ENCODE measurements around the gene FZD7.

FZD7 gene

DNA sequence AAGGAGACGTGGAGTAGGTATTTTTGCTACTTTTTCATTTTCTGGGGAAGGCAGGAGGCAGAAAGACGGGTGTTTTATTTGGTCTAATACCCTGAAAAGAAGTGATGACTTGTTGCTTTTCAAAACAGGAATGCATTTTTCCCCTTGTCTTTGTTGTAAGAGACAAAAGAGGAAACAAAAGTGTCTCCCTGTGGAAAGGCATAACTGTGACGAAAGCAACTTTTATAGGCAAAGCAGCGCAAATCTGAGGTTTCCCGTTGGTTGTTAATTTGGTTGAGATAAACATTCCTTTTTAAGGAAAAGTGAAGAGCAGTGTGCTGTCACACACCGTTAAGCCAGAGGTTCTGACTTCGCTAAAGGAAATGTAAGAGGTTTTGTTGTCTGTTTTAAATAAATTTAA, 3.4 kb downstream of the FZD7 start:
- no peak for DNase-seq (ENCODE audit: low read depth)

DNA sequence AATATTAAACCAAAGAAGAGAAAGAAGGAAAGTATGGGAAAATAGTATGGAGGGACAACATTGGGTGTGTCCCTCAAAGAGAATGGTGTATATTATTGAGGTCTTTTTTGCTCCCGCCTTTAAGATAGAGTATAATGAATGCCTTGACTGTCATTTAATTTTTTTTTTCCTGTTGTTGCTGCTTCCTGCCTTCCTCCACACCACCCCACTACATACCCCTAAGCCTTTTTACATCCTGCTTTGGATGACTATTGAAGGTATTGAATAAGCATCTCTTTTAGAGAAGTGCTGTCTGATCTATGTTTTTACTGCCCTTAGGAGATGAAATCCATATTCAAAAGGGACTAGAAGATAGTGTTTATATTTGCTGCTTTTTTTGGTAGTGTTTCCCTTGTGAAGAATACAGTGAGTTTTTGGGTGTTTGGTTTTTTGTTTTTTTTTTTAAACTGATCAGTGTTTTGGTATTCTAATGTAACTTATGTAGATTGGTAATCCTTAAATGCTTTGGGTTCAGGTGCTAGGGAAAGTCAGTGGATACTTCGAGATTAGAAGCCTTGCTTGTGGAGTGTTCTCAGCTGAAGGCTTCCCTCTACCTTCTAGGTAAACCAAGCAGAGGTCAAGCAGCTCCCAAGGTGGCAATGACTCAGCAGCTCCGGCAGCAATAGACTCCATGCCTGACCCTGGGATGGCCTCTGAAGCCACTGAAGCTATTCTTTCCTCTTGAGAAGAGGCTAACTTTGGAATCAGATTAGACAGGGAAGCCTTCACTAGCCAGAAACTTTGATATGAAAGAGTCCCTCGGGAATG, 5.0 kb downstream of the FZD7 start:
- no peak for DNase-seq (ENCODE audit: low read depth)

DNA sequence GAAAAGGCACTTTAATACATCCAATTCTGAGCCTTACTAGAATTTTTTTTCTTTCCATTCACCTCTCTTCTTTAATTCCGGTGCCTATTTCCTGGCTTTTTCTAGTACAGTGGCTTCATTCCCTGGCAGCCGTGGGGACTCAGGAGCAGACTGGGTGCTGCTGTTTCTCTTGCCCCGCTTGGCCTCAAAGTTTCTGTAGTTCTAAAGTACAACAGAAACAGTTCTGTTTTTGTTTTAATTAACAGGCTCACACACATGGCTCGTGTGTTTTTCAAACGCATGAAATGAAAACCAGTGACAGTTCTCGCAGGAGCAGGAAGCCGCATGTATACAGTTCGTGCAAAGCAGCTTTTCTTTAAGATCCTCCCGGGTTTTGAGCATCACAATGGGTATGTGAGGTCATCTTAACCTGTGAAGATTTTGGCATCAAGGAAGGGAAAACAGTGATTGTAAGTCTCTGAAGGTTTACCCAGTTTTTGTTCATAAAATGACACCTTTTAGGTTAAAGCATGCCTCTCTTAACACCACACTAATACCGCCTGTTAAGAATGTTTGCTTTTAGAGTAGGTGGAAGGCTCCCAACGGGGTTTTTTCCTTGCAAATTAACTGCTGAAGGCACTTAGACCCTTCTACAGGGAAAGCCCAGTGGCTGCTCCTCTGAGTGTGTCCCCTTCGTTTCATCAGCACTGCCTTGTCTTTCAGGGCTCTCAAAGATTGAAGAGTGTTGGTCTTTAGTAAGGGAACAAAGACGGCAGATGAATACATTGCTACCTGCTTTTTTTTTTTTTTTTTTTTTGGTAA, 5.8 kb downstream of the FZD7 start:
- no peak for DNase-seq (ENCODE audit: low read depth)

DNA sequence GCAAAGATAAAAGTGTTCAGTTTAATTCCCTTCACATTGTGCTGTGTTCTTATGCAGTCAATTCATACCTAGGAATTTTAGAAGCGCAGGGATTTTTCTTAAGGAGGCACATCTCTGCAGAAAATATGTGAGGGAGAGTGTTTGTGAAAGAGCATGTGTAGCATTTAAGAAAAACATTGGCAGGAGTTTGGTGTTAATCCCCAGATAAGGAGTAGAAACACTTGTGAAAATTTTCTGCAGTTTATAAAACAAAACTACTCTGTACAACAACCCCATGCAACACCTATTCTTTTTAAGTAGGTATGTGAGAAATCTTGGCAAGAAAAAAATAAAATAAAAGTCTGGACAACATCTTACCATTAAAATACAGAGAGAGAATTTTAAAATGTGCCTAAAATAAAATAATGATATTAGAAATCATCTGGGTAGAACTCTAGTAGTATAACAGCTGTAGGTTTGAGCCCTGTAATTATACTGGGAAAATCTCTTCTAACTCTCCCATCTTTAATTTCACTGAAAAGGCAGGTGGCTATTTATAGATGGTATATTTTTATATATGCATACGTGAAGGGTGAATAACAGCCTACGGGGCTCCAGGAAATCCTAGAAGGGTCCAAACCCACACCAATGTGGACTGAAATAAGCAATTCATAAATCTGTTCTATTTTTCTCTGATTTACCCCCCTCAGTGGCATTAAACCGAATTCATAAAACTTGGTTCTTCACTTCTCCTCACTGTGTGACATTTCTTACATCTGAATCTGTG, 6.6 kb downstream of the FZD7 start:
- no peak for DNase-seq (ENCODE audit: low read depth)

DNA sequence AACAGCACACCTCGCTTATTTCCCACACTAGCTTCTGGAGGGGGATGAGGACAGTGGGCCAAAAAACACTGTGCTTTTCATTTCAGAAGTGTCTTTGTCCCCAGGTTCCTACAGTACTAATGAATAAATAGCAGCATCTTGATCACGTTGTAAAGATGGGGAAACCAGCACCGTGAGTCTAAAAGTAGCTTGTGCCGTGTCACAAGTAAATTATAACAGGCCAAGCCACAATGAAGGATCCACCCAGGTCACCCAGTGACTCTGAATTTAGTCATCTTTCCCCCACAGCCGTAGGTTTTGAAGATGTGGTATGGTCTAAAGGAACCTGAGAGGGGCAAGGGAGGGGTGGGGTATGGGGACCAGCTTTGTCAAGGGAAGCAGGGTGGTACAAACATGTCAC, 8.8 kb downstream of the FZD7 start:
- DNase-seq (ENCODE audit: low read depth) = no peak

DNA sequence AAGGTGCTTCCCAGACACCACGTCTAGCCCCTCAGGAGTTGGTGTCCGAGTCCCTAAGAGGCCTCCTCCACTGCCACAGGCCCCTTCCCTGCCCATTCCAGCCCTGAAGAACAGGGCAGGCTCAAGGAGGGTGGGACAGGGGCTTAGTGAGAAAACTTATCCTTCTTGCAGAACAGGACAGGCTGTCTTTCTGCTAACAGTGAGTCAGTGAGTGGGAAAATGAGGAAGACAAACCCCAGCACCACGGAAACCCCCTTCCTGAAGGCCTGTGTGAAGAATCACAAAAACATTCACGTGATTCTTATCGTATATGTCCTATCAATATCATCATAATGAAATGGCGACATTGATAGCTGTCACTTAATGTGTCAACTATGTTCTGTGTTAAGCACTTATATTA, 9.8 kb downstream of the FZD7 start:
- no peak for DNase-seq (ENCODE audit: low read depth)

DNA sequence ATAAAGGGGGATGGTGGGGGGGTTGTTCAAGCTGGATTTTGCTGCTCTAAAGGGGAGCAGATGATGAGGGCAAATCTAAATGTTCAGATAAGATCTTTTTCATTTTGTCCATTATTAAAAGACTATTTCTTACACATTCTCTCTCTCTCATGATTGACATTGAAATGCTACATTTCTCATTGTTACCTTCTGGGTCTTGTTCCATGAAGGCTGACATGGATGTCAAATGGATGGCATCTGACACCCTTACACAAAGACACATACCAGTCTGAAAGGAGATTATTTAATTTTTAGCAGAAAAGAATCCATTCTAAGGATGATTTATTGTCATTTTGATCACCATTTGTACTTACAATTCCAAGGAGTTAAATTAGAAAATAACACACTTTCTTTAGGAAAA, 11.1 kb downstream of the FZD7 start:
- DNase-seq (ENCODE audit: low read depth) = no peak

DNA sequence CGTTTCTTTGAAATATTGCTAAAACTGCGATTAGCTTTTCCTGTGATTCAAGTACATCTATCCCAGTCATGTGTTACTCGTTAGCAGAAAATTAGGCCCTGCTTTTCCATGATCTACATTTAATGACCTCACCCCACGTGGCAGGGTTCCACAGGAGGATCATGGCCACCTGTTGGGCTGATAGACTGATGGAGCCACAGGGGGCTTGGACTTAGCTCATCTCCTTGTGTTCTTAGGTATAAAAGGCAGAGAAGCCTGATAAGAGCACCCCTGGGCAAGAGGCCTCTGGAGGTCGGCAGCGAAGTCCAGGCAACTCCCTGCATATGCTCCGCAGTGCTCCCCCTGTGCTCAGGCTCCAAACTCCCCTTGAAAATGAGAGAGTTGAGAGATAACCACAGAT, 12.9 kb downstream of the FZD7 start:
- no peak for DNase-seq (ENCODE audit: low read depth)

DNA sequence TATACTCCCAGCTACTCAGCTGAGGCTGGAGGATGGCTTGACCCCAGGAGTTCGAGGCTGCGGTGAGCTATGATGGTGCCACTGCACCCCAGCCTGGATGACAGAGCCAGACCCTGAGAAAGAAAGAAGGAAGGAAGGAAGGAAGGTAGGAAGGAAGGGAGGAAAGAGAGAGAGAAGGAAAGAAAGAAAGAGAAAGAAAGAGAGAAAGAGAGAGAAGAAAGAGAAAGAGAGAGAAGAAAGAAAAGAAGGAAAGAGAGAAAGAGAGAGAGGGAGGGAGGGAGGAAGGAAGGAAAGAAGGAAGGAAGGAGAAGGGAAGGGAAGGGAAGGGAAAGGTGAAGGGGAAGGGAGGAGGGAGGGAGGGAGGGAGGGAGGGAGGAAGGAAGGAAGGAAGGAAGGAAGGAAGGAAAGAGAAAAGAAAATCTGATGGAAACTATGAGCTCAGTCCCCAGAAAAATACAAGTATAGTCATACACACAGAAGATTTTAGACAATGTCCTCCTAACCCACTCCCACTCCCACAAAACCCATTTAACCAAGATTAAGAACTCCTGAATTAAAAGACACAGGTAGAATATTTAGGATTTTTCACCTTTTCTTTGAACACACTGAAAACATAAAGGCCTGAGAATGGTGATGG, 15.6 kb downstream of the FZD7 start:
- DNase-seq (ENCODE audit: low read depth) = no peak

DNA sequence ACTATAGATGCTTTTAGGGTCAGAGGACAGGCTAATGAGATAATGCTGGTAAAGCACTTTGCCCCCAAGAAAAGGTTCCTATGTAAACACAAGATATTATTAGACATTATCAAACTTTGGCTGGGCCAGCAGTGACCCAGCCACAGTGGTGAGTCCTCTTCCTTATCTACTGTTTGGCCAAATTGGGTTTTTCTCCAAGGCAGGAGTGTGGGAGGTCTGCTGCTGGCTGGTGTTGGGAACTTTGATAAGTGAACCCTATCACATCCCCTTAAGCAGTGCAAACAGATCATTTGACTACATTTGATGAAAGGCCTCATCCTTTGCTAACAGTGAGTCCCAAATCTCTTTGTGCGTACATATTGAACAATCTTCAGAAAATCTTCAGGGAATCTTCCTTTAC, 16.2 kb downstream of the FZD7 start:
- DNase-seq (ENCODE audit: low read depth) = no peak

DNA sequence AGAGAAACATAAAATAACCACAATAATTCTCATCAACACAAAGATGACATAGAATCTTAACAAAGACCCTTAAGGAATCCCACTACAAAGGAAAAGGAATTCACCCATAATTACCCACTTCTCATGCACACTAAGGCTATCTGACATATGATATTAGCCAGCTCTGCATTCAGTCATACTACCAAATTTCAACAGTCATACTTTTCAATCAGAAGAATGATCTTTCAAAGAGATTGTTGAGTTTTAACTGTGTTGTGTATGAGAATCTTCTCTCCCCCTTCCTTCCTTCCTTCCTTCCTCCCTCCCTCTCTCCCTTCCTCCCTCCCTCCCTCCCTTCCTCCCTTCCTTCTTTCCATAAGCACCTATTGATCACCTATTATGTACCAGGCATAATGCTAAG, 17.0 kb downstream of the FZD7 start:
- no peak for DNase-seq (ENCODE audit: low read depth)

DNA sequence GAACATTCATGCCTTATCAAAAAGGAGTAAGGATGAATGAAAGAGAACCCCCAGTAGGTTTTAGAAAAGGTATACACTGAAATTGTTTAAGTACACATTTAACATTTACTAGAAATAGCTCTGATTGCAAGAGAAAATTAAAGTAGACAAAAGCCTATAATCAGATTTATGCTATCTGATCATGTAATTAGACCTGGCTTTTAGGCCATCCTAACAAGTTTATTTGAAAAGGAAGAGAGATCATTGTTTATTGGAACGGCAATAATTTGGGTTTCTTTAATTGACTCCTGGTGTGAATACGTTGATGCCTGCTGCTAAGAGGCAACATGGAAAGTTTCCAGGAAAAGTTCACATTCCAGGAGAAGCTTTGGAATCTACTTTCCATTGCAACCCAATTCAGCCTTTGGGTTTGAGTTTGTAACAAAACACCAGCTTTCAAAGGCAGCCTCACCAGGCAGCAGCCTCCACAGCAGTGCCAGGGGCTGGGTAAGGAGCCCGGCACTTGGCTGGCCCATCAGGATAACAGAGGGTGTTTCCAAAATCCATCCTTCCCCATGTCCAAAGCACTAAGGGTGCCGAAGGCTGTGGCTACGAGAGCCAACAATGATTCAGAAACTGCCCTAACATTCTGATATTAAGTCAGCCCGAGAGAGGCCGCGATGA, 18.0 kb downstream of the FZD7 start:
- no peak for DNase-seq (ENCODE audit: low read depth)

DNA sequence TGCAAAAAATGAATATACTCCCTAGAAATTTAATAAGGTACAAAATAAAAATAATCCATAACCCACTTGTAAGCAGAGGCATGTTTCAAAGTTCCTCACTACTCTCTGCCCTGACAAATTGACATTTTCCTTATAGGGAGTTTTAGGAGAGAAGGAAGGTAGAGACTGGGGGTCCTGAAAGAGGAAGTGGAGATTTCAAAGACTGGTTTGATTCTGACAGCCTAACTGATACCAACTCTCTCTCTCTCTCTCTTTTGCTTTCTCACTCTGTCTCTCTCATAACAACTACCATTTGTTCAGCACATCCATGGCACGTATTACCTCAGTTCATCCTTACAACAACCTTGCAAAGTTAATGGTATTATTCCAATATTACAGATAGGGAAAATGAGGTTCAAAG, 18.6 kb downstream of the FZD7 start:
- DNase-seq (ENCODE audit: low read depth) = no peak

DNA sequence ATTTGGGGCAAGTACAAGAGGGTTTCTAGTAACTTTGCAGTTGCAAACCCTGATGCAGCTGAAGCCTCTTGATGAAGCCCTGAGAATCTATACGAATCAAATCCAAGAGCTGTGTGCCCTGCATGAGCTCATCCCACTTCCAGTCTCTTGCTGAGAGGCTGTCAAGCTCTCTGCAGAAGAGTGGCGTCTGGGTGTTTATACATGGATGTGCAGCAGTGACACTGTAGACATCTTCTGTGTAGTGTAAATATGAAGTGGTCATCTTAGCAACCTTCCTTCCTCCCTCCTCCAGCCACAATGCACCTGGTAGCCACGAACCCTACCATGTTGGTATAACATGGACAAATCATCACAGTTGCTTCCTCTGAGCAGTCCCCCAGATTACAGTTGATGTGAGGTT, 21.0 kb downstream of the FZD7 start:
- DNase-seq (ENCODE audit: low read depth) = no peak

DNA sequence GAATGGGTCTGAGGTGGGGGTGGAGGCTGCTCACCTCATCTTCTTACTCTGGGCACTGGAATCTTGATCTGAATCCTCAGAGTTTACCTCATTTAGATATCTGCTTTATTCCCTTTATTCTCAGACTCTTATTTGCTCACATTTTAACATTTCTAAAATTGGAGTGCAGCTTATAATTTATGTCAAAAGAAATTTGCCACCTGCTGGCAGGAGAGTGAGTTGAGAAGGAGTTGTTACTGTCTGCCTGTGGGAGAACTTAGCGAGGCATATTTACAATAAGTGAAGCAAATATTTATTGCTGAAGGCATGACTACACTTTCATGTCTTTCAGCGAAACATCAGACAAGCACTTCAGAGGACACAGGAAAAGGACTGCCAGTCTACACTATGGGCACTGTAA, 23.0 kb downstream of the FZD7 start:
- no peak for DNase-seq (ENCODE audit: low read depth)

DNA sequence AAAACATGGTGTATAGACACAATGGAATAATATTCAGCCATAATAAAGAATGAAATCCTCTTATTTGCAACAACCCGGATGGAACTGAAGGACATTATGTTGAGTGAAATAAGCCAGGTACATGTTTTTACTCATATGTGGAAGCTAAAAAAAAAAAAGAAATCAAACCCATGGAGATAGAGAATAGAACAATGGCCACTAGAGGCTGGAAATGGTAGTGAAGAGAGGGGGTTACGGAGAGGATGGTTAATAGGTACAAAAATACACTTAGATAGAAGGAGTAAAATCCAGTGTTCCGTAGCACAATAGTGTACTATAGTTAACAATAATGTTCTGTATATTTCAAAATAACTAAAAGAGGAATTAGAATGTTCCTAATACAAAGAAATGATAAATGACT, 26.6 kb downstream of the FZD7 start:
- no peak for DNase-seq (ENCODE audit: low read depth)

DNA sequence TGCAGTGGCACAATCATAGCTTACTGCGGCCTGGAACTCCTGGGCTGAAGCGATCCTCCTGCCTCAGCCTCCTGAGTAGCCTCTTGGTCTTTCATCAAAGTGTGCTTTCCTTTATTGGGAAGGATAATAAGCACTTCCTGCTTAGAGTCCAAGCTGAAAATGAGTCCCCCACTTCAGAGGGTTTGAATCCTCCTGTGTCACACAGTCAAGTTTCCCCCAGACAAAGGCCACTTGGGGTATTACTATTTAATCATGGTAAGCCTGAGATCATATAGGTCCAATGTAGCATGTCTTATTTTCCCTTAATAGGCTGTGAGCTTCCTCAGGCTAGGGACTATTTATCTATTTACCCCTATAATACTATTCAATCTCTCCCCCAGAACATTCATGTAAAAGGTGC, 28.0 kb downstream of the FZD7 start:
- DNase-seq (ENCODE audit: low read depth) = no peak

DNA sequence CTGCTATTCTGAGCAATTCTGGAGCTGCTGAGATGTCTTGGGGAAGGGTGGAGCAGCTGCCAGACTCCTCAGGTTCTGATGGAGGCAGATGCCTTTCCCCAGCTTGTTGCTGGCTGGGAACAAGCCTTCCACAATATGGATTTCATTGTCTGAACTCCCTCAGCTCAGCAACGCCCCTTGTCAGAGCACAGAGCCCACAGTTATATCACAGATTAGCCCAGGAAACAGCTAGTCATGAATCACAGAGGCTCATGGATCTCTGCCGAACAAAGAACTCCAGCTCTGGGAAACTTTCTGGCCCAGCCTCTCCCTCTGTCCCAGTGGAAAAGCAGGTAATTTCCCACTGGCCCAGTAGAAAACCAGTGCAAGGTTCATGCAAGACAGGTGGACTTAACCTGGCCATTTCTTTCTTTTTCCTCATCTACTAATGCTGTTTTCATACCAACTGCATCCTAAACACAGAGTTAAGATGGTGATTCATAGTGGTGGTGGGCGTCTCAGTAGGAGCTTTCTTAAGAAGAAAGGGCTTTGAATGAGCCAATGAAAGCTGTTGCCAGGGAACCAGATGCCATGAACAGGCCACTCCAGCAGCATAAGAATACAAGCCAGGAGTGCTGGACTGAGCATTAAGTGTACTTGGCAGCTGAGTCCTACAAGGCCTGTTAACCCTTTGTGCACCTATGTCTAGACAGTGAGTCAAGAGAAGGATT, 30.7 kb downstream of the FZD7 start:
- no peak for DNase-seq (ENCODE audit: low read depth)

DNA sequence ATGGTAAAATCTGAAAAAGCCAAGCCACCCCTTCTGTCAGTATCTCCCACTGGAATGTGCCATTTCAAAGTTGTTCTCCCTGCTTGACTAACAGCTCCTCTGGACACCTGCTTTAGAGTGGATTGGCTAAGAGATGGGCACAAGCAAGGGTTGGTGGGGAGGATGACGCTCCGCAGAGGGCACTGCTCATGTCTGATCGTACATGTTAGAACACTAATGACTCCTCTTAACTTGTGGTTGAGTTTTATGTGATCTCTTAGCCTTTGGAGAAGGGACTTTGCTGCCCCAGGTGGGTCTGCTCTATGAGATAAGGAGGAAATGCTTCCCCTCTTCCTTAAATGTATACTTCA, 31.2 kb downstream of the FZD7 start:
- no peak for DNase-seq (ENCODE audit: low read depth)

DNA sequence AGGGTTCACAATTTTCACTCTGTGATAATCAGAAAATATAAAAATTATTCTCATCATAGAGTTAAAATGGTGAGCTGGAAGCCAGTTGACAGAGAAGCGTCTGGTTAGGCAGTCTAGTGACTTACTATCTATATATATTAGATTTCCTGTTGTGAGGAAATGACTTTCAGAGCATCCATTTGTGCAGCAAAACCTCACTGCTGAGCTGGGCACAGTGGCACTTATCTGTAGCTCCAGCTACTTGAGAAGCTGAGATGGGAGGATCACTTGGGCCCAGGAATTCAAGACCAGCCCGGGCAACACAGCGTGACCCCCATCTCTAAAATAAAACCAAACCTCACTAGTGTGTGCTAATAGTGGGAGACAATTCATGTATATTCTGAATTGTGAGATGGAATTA, 32.2 kb downstream of the FZD7 start:
- DNase-seq (ENCODE audit: low read depth) = no peak

DNA sequence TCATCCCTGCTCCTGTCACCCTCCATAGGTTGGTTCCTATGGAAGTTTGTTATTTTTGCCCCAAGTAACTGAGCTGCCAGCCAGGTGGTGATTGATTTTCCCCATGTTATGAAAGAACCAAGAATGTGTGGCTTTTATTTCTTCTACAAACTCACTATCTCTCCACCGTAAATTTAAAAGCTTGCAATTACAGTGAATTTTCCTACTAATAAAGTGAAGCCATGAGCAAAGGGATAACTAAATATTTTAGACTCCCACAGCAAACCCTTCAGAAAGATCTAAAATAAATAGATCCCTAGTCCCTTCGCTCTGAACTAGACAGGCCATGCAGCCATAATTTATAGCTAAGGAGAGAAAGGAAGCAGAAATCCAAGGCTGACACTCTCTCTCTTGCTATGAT, 33.2 kb downstream of the FZD7 start:
- no peak for DNase-seq (ENCODE audit: low read depth)

Data from stimulated activated CD8-positive, alpha-beta memory T cell treated with anti-CD3 and anti-CD28 coated beads, Interleukin-12 subunit alpha, Interleukin-12 subunit beta, amount 100 ng/mL, for 1 hour (primary cell).